ENCODE measurements around the gene MANSC4. TPM values are rescaled to one million over a fixed set of nuclear protein-coding genes. Genes with fewer than 3 reads are reported as not detected.
A peak's percentile ranks its signal among the peaks of the same experiment; 100 is the strongest.

Gene MANSC4
- not detected for total RNA-seq

DNA sequence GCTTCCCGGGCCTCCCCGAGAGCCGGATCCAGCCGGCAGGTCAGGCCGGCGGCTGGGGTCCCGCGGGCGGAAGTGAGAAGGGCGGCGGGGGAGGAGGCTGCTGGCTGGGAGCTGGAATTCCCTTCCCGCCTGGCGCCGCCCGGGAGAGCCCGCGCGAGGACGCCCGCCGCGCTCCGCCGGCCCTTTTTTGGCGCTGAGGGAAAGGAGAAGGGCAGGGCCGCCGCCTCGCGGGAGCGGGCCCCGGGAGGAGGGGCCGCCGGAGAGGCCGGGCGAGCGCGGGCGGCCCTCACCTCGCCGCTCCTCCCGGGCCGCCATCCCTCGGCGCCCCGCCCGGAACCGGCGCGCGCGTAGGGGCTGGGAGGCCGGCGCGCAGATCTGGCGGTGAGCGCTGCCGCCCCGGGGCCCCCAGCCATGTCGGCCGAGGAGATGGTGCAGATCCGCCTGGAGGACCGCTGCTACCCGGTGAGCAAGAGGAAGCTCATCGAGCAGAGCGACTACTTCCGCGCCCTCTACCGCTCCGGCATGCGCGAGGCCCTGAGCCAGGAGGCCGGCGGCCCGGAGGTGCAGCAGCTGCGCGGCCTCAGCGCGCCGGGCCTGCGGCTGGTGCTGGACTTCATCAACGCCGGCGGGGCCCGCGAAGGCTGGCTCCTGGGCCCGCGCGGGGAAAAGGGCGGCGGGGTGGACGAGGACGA is at the start of gene MANSC4, which contains the start of gene KLHL42:
Gene MANSC4 (minus strand): TSS at position 317 of the 692 bp plus-strand sequence. CDS start 8,960 bp downstream, outside the sequence.
Gene KLHL42 (plus strand): TSS at position 314 of the 692 bp plus-strand sequence. CDS start 98 bp downstream, at position 412.
- Histone ChIP-seq H3K4me3 (peak within 1 kb of the TSS; percentile 79 to 82), H3K4me1 (peaks cover 0 to 30% of the 10 kb centered on the region in 2 donors), H3K27me3 (no peaks in the 10 kb centered on the region), H3K27ac (peak within 1 kb of the TSS; percentile 88 to 97), H3K36me3 (no peaks in the 10 kb centered on the region), H3K9me3 (no peaks in the 10 kb centered on the region)
- DNase-seq (ENCODE audit: low spot score) = peak; percentile 61
- peak in 1 of 2 donors; percentile 14 for TF ChIP-seq CTCF (IDR thresholded peaks at IDR 0.05)

DNA sequence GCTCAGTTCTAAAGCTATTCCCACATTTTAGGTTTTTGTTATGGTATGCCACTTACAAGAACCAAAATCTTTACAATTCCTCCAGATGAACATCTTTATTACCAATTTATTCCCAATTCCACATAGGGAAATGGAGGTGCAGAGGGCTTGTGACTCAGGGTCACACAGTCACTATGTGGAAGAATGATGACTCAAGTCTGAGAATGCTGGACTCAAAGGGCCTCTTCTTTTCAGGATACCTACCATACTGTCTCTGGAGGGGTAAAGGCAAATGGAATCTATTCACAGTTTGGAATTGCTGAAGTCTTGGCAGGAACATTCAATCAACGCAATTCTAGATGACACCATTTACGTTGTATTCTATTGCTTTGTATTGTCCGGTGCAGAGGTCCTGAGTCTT is 48.2 kb upstream of the MANSC4 start:
- Histone ChIP-seq H3K27me3 (no peaks in the 10 kb centered on the region), H3K4me3 (no peak overlapping the region), H3K9me3 (no peaks in the 10 kb centered on the region), H3K27ac (no peak overlapping the region), H3K36me3 (no peaks in the 10 kb centered on the region), H3K4me1 (no peaks in the 10 kb centered on the region)
- TF ChIP-seq CTCF (IDR thresholded peaks at IDR 0.05) = no peak
- DNase-seq (ENCODE audit: low spot score) = no peak

GRCh38 chr12:27826076-27826475 is 46.0 kb upstream of the MANSC4 start:
- Histone ChIP-seq H3K9me3 (no peaks in the 10 kb centered on the region), H3K36me3 (no peaks in the 10 kb centered on the region), H3K27me3 (no peaks in the 10 kb centered on the region), H3K4me3 (no peak overlapping the region), H3K4me1 (no peaks in the 10 kb centered on the region), H3K27ac (no peak overlapping the region)
- TF ChIP-seq CTCF (IDR thresholded peaks at IDR 0.05) = no peak
- DNase-seq (ENCODE audit: low spot score) = no peak

DNA sequence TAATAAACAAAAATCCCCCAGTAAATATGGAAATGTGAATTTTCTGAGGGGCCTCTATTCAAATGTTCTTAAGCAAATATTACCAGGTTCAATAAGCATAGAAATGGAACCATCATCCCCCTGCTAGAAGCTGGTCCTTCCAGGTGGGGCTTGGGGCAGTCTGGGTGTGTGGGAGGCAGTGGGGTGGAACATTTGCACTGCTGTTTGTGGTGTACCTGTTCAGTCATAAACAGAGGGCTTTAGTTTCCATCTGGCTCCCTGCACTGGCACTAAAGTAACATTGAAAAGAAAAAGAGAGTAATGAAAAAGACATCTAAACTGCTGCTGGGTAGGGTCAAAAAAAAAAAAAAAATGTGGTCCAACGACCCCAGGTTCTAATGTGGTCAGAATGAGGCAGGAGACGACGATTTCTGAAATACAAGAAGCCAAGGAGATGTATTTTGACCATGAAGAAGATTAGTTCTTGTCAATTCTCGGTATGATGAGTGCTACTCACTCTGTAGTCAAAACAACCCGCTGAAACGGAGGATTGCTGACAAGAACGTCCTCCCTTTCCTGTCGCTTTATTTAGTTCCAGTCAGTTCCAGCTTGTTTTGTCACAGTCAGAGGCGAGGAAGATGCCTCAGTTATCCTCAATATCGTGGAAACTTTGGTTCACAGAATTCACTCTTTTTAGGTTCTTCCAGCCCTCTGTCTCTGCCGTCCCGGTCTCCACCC is 44.2 kb upstream of the MANSC4 start:
- Histone ChIP-seq H3K9me3 (no peaks in the 10 kb centered on the region), H3K4me1 (peaks cover 0 to 4% of the 10 kb centered on the region in 2 donors)
- no peak for TF ChIP-seq CTCF (IDR thresholded peaks at IDR 0.05)

GRCh38 chr12:27823038-27823437 is 43.0 kb upstream of the MANSC4 start:
- no peak for TF ChIP-seq CTCF (IDR thresholded peaks at IDR 0.05)

More for the DNA sequence above, 44.2 kb upstream of the MANSC4 start:
- Histone ChIP-seq H3K36me3 (no peaks in the 10 kb centered on the region), H3K27me3 (no peaks in the 10 kb centered on the region), H3K4me3 (no peak overlapping the region), H3K27ac (no peak overlapping the region)
- DNase-seq (ENCODE audit: low spot score) = no peak

More at GRCh38 chr12:27823038-27823437, 43.0 kb upstream of the MANSC4 start:
- Histone ChIP-seq H3K27ac (no peak overlapping the region), H3K4me1 (peaks cover 0 to 4% of the 10 kb centered on the region in 2 donors), H3K9me3 (no peaks in the 10 kb centered on the region), H3K27me3 (no peaks in the 10 kb centered on the region), H3K36me3 (no peaks in the 10 kb centered on the region), H3K4me3 (no peak overlapping the region)
- DNase-seq (ENCODE audit: low spot score) = no peak
